ENCODE results near the gene LTBP1.

GRCh38 chr2:33372940-33373553, 426.3 kb downstream of the LTBP1 start:
- TF ChIP-seq, protein P1, sequence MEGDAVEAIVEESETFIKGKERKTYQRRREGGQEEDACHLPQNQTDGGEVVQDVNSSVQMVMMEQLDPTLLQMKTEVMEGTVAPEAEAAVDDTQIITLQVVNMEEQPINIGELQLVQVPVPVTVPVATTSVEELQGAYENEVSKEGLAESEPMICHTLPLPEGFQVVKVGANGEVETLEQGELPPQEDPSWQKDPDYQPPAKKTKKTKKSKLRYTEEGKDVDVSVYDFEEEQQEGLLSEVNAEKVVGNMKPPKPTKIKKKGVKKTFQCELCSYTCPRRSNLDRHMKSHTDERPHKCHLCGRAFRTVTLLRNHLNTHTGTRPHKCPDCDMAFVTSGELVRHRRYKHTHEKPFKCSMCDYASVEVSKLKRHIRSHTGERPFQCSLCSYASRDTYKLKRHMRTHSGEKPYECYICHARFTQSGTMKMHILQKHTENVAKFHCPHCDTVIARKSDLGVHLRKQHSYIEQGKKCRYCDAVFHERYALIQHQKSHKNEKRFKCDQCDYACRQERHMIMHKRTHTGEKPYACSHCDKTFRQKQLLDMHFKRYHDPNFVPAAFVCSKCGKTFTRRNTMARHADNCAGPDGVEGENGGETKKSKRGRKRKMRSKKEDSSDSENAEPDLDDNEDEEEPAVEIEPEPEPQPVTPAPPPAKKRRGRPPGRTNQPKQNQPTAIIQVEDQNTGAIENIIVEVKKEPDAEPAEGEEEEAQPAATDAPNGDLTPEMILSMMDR (IDR thresholded peaks at IDR 0.05): peak; percentile 46 to 81 (median 76)
- no peak for TF ChIP-seq POLR2A (IDR thresholded peaks at IDR 0.05)
- no peak for TF ChIP-seq EP300 (IDR thresholded peaks at IDR 0.05)

All from ovary (tissue), 3 donors.